Fibroblast of lung (primary cell): ENCODE data around the gene TOR2A. TPM values are rescaled to one million over a fixed set of nuclear protein-coding genes. Genes with fewer than 3 reads are reported as not detected.
A peak's percentile ranks its signal among the peaks of the same experiment; 100 is the strongest.

Experiments
- DNase-seq, 2 donors: peaks; one replicate each; pipeline versions ENCODE4 v3.0.0 to v3.0.0-alpha.2; 2010; ENCODE audit warnings: low read depth in 2 of 2
- H2AFZ ChIP-seq: 2 replicates; pipeline ENCODE4 v1.5.1; 2012; ENCODE audit warnings: low read length, control low read depth, inconsistent platforms
- H3K27ac ChIP-seq: 2 replicates; pipeline ENCODE4 v1.5.1; 2011; ENCODE audit warnings: low read length, control low read depth; ENCODE audit not compliant: insufficient read depth
- H3K27me3 ChIP-seq: 2 replicates; pipeline ENCODE4 v1.5.1; 2011; ENCODE audit warnings: mild to moderate bottlenecking, low read length; ENCODE audit not compliant: control insufficient read depth, insufficient read depth
- H3K36me3 ChIP-seq: 2 replicates; pipeline ENCODE4 v1.5.1; 2011; ENCODE audit warnings: low read length; ENCODE audit not compliant: control insufficient read depth, insufficient read depth
- H3K4me1 ChIP-seq: 2 replicates; pipeline ENCODE4 v1.5.1; 2011; ENCODE audit warnings: low read length; ENCODE audit not compliant: control insufficient read depth, insufficient read depth; ENCODE audit errors: extremely low read depth
- H3K4me2 ChIP-seq: 2 replicates; pipeline ENCODE4 v1.5.1; 2011; ENCODE audit warnings: low read length, control low read depth; ENCODE audit not compliant: insufficient read depth; ENCODE audit errors: extremely low read depth
- H3K4me3 ChIP-seq, 4 experiments: fragments of 200-600 bp in 1 of 4; sonication (generic) in 1 of 4; replicated peaks in 1 of 4; 2 replicates each; pipeline ENCODE4 v1.5.1; 2011 to 2016; ENCODE audit warnings: low read length in 4 of 4, low read depth in 3 of 4, mild to moderate bottlenecking in 3 of 4, control low read depth in 2 of 4, inconsistent platforms in 1 of 4, mixed read lengths in 1 of 4; ENCODE audit not compliant: insufficient read depth in 1 of 4; ENCODE audit errors: control extremely low read depth in 1 of 4
- H3K79me2 ChIP-seq: 2 replicates; pipeline ENCODE4 v1.5.1; 2012; ENCODE audit warnings: mild to moderate bottlenecking, low read length, inconsistent platforms; ENCODE audit not compliant: control insufficient read depth, insufficient read depth
- H3K9ac ChIP-seq: 2 replicates; pipeline ENCODE4 v1.5.1; 2011; ENCODE audit warnings: mild to moderate bottlenecking, low read length, control low read depth; ENCODE audit not compliant: insufficient read depth
- H3K9me3 ChIP-seq: 2 replicates; pipeline ENCODE4 v1.5.1; 2012; ENCODE audit warnings: low read depth, low read length; ENCODE audit not compliant: control insufficient read depth, insufficient read depth
- H4K20me1 ChIP-seq: 2 replicates; pipeline ENCODE4 v1.5.1; 2011; ENCODE audit warnings: low read length; ENCODE audit not compliant: control insufficient read depth, insufficient read depth; ENCODE audit errors: extremely low read depth
- CTCF ChIP-seq, 2 donors: IDR thresholded peaks in 1 of 2; conservative IDR thresholded peaks in 1 of 2; 1 replicate in 1 of 2; 2 replicates in 1 of 2; pipeline ENCODE4 v1.5.1; 2011 to 2012; ENCODE audit warnings: low read length in 2 of 2, control low read depth in 1 of 2, inconsistent platforms in 1 of 2, low read depth in 1 of 2, mild to moderate bottlenecking in 1 of 2
- EZH2 ChIP-seq: IDR thresholded peaks from 2 replicates; pipeline ENCODE4 v1.5.1; 2012; ENCODE audit warnings: low read length, control low read depth, mild to moderate bottlenecking; ENCODE audit errors: missing control alignments
- polyA plus RNA-seq, 2 donors: library from polyadenylated mRNA; depleted of rRNA in 1 of 2; stranded (reverse) in 1 of 2; unstranded in 1 of 2; fragments of >200 nt; gene quantifications; 2 replicates each; pipeline ENCODE4 v1.2.1, GENCODE V29; 2011 to 2012; ENCODE audit warnings: missing spikeins in 1 of 2
- total RNA-seq: library from RNA; depleted of rRNA; stranded (reverse); fragments of >200 nt; gene quantifications from 2 replicates; pipeline ENCODE4 v1.2.1, GENCODE V29; 2014

Gene TOR2A
- total and polyA plus RNA-seq, 2 donors (not counting 1 experiment from before 2014, with no cell fraction given): 3.6 to 5.0 TPM

DNA sequence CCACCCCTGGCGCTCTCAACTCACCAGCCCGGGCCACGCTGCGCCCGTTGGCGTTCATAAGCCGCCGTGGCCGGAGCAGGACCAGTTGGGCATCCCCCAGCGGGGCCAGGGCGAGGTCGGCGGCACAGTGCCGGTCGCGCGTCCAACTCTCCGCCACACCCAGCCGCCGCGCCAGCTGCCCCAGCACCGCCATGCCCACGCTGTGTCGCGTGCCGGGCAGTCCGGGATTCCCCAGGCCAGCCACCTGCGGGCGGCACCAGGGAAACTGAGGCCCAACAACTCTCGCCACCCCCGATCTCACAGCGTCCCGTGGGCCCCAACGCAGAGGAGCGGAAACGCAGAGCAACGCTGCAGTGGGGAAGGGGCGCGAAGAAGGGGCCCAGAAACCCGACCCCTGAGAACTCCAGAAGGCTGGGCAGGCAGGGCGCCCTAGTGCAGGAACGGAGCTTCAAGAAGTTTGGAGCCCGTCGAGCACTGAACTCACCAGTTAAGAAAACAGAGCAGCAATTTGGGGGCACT lies 20.1 kb downstream of the TOR2A start:
- Histone ChIP-seq H3K27ac (peak overlapping the region; percentile 82), H3K36me3 (peaks cover 1% of the 10 kb centered on the region), H3K9me3 (no peaks in the 10 kb centered on the region), H3K27me3 (no peaks in the 10 kb centered on the region), H3K79me2 (no peaks in the 10 kb centered on the region), H3K9ac (peak overlapping the region; percentile 75), H3K4me3 (peak overlapping the region; percentile 71 to 88 (median 82)), H3K4me1 (peaks cover 7% of the 10 kb centered on the region), H3K4me2 (peak overlapping the region; percentile 94), H4K20me1 (no peaks in the 10 kb centered on the region), H2AFZ (peak overlapping the region; percentile 1)
- TF ChIP-seq EZH2 (no peak), CTCF (conservative IDR thresholded peaks at IDR 0.05 in 1 of 2, IDR thresholded peaks at IDR 0.05 in 1 of 2; ENCODE audit: low read depth in 1 of 2, low read length in 2 of 2) (no peak)
- DNase-seq: no peak

GRCh38 chr9:127714020-127714750 lies 20.9 kb downstream of the TOR2A start:
- H3K36me3 ChIP-seq: peaks cover 1% of the 10 kb centered on the region
- H3K9me3 ChIP-seq: no peaks in the 10 kb centered on the region
- H3K4me2 ChIP-seq: peak overlapping the region; percentile 88
- no peaks in the 10 kb centered on the region for H3K79me2 ChIP-seq
- no peak for TF ChIP-seq EZH2
- no peak for TF ChIP-seq CTCF (conservative IDR thresholded peaks at IDR 0.05 in 1 of 2, IDR thresholded peaks at IDR 0.05 in 1 of 2; ENCODE audit: low read depth in 1 of 2, low read length in 2 of 2)
- H2AFZ ChIP-seq: no peak overlapping the region
- H3K4me3 ChIP-seq: peak overlapping the region; percentile 29 to 88 (median 40)
- peak overlapping the region; percentile 13 for H3K9ac ChIP-seq
- DNase-seq: no peak
- H4K20me1 ChIP-seq: no peaks in the 10 kb centered on the region
- H3K27me3 ChIP-seq: no peaks in the 10 kb centered on the region
- peaks cover 7% of the 10 kb centered on the region for H3K4me1 ChIP-seq
- H3K27ac ChIP-seq: no peak overlapping the region

DNA sequence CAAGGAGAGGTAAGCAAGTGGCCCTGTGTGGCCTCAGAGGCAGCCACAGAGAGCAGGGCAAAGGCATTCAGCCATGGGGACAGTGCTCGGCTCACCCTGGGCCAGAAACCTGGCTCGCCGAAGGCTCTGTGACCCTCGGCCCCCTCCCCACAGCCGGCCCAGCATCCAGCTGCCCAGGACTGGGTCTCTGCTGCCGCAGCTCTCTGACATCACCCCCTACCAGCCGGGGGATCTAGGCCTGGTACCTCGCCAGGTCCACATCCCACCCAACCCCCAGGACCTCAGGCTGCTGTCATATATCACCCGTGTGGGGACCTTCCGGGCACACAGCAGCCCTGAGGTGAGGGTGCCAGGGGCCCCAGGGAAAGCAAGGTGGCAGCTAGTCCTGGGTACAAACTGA lies 22.2 kb downstream of the TOR2A start:
- Histone ChIP-seq H3K27me3 (no peaks in the 10 kb centered on the region), H3K27ac (no peak overlapping the region), H3K4me1 (peaks cover 7% of the 10 kb centered on the region), H4K20me1 (no peaks in the 10 kb centered on the region), H3K4me3 (no peak overlapping the region), H3K9me3 (no peaks in the 10 kb centered on the region), H3K79me2 (no peaks in the 10 kb centered on the region), H2AFZ (no peak overlapping the region), H3K4me2 (no peak overlapping the region), H3K9ac (no peak overlapping the region), H3K36me3 (peaks cover 1% of the 10 kb centered on the region)
- no peak for DNase-seq
- TF ChIP-seq CTCF (conservative IDR thresholded peaks at IDR 0.05 in 1 of 2, IDR thresholded peaks at IDR 0.05 in 1 of 2; ENCODE audit: low read depth in 1 of 2, low read length in 2 of 2) (no peak), EZH2 (no peak)
